ENCODE data around the gene SMU1. TPM values are rescaled to one million over a fixed set of nuclear protein-coding genes. Genes with fewer than 3 reads are reported as not detected.
A peak's percentile ranks its signal among the peaks of the same experiment; 100 is the strongest.
"Not testable (repeated sequence)": the region's sequence is repeated elsewhere in the genome, so short reads cannot be mapped to it uniquely, and the experiment has no call there.

The SMU1 gene
- total RNA-seq, 1 experiment from 2014 or later = 43.9 TPM

DNA sequence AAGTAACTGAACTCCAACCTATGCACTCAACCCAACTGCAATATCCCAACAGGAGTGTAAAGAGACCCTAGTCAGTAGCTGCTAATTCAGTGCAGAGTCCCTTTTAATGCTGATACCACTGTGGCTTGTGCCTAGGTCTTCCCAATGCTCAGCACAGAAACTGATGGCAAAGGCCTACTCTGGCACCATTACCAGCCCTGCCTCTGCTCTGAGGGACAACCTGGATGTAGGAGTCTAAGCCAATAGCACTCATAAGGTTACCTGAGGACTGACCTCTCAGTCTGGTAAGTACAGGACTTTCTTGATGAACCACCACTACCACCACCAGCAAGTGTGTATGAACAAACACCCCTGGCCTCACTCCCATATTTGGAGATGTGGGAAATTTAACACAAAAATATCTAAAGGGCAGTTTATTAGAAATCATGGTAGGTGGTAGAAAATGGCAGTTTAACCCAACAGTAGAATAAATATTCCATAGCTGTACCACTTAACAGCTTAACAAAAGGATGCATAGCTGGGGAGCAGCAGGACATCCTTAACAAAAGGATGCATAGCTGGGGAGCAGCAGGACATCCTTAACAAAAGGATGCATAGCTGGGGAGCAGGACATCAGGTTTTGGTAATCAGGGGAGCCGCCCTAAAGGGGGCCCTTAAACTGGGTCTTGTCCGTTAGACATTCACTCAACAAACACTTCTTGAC is 62.4 kb downstream of the SMU1 start:
- DNase-seq (ENCODE audit: low read depth) = no peak

DNA sequence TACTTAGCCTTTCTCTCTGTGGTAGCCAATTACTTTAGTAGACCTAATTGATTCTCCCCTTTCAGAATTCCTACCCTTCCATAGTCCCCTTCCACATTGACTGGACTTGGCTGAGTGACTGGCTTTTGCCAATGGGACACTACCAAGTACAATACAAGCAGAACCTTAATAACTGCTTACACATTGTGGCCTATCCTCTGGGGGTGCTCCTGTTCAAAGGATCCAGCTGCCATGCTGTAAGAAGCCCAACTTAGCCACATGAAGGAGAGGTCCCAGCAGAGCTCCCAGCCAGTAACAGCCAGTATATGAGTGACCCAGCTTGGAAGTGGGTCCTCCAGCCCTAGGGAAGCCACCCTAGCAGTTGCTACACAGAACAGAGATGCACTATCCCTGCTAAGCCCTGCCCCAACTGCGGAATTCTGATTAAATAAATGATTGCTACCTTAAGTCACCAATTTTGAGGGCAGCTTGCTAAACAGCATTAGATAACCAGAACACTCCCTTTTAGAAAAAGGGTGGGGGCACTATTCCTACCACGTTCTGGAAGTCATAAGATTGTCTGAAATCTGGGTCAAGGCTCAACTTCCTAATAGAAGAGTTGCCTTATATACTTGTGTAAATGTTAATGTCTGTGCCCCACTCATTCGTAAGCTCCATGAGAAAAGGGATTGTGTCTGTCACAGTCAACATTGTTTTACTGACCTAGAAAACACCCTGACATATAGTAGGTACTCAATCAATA is 64.0 kb downstream of the SMU1 start:
- no peak for DNase-seq (ENCODE audit: low read depth)

DNA sequence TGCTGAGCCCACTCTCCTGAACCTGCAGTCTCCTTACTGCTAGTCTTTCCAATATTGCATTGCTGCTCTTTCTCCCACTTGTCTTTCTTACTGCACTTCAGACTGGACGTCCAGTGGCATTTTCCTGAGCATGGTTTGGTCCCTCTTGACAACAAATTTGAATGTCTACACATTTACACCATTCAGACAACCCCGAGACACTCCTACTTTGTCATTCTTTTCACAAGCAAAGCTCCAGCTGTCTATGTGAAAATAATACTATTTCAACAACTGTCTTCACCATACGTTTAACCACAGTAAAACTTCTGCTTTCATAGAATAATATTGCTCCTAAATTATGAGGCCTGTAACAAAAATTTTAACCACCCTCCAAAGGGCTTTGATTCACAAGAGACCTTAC is 64.6 kb downstream of the SMU1 start:
- DNase-seq (ENCODE audit: low read depth) = no peak

DNA sequence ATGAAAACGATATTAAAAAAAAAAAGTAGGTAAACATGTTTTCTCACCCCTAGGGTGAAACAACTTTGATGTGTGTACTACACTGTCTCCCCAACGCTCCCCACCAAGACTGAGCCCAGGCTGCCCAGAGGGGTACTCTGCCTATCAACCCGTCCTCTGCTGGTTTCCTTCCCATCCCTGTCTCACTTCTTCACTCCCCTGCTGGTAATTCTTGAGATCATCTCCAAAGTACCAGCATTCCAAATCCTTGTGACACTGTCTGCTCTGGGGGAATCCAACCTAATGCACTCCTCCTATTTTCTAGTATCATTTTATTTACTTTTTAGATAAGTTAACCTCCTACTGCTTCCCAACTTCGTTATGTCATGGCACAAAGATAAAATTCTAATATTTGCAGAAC is 68.7 kb downstream of the SMU1 start:
- DNase-seq (ENCODE audit: low read depth) = no peak

DNA sequence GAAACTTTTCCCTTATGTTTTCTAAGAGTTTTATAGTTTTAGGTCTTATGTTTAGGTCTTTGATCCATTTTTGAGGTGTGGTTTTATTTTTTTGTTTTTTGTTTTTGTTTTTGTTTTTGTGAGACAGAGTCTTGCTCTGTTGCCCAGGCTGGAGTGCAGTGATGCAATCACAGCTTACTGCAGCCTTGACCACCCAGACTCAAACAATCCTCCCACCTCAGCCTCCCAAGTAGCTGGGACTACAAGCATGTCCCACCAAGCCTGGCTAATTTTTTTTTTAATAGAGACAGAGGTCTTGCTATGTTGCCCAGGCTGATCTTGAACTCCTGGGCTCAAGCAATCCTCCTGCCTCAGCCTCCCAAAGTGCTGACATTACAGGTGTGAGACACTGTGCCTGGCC is 71.1 kb downstream of the SMU1 start:
- DNase-seq (ENCODE audit: low read depth) = not testable (repeated sequence)

DNA sequence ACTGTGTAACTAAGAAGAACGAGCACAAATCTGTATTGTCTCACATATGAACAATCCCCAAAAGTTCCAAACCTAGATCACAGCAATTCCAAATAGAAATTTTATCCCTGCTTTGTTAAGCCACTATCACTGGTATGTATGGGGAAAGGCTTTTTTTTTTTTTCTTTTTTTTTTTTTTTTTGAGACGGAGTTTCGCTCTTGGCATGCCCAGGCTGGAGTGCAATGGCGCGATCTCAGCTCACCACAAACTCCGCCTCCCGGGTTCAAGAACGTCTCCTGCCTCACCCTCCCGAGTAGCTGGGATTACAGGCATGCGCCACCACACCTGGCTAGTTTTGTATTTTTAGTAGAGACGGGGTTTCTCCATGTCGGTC is 75.8 kb downstream of the SMU1 start:
- peak; percentile 53 for DNase-seq (ENCODE audit: low read depth)

DNA sequence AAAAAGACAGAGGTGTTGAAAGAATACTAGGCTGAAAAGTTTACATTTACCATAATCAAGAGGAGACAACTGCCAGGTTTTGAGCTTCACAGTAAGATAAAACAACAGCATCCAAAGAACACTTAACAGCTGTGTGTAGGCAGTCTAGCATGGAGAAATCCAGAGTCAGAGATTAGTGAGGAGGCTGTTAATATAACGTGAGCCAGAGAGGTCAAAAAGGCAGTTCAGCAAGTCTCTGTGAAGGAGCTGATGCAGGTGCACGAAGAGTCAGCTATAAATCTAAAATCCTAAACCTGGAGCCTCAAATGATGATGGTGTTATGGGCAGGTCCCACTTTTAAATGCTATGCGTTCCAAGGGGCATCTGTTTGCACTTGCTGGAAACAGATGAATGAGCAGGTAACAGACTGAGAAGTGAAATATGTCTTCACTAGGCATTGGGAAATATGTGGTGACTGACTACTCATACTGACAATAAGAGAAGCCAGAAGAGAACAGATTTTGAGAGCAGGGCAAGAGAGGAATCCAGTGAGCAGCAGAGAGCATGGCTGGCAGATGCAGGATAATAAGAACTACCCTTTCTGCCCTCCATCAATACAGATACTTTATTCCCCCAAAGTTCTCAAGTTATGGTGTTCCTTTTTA is 83.8 kb downstream of the SMU1 start:
- no peak for DNase-seq (ENCODE audit: low read depth)

DNA sequence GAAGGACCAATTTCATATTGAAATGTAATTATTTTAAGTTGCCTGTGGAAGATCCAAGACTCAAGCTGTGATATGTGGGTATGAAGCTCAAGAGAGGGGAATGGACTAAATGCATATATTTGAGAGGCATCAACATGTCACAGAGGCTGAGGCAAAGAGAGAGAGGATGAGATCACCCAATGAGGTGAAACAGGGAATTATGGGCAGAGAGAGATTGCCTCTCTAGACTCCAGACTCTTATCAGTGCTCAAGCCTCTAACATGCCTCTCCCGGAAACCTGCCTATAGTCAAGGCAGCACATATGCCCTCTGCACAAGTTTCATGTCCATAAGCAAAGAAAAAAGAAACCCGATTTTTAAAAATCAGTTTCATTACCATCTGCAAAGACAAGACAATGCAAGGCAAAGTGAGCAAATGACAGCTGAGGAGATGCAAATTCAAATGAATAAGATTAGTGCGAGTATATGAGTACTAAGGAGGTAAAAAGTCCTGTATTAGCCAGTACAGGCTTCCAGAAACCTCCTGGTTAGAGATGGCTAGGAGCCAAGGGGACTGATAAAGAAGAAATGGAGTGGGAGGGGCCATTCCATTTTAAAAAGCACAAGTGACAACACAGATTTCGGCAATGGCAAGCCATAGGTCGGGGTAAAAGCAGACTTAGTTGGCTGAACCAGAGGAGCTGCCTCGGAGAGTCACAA is 84.4 kb downstream of the SMU1 start:
- no peak for DNase-seq (ENCODE audit: low read depth)

Other genes with a start within 250 kb of the SMU1 start
- 73.8 and 98.7 TPM in 2 replicates for gene APTX, start 75.0 kb downstream of the SMU1 start, total RNA-seq (2014; rRNA removed; shearing (Covaris generic))
- 361 and 385 TPM in 2 replicates for gene DNAJA1, start 51.4 kb downstream of the SMU1 start, total RNA-seq (2014; rRNA removed; shearing (Covaris generic))
- gene B4GALT1, start 90.7 kb upstream of the SMU1 start, total RNA-seq (2014; rRNA removed; shearing (Covaris generic)) = 19.1 and 19.2 TPM in 2 replicates
- gene SPINK4, start 163.5 kb upstream of the SMU1 start, total RNA-seq (2014; rRNA removed; shearing (Covaris generic)) = not detected in 2 replicates
- 85.7 and 139 TPM in 2 replicates for gene BAG1, start 188.0 kb upstream of the SMU1 start, total RNA-seq (2014; rRNA removed; shearing (Covaris generic))
- gene CHMP5, start 188.4 kb upstream of the SMU1 start, total RNA-seq (2014; rRNA removed; shearing (Covaris generic)) = 169 and 250 TPM in 2 replicates
- 20.3 and 29.1 TPM in 2 replicates for gene NFX1, start 213.8 kb upstream of the SMU1 start, total RNA-seq (2014; rRNA removed; shearing (Covaris generic))

All from Daoy (cell line).